Esophagus squamous epithelium (tissue), 5 donors: Measurements from ENCODE around the gene PDE9A. TPM values are rescaled to one million over a fixed set of nuclear protein-coding genes. Genes with fewer than 3 reads are reported as not detected.

ENCODE experiments used
- DNase-seq: peaks from one replicate; lab custom pipeline; 2025; lab: John Stamatoyannopoulos, UW
- H3K27ac ChIP-seq, 4 donors: fragments of 200-600 bp; sonication (generic); one replicate each; pipeline ENCODE4 v1.5.1; 2016 to 2019; ENCODE audit warnings: mild to moderate bottlenecking in 1 of 4
- H3K27me3 ChIP-seq, 4 donors: fragments of 200-600 bp; sonication (generic); 1 replicate in 3 of 4; 2 replicates in 1 of 4; pipeline versions ENCODE4 v1.5.1 to v1.6.0; 2017 to 2021; ENCODE audit warnings: antibody characterized with exemption in 1 of 4
- H3K36me3 ChIP-seq, 3 donors: fragments of 200-600 bp; sonication (generic); one replicate each; pipeline ENCODE4 v1.5.1; 2016 to 2019
- H3K4me1 ChIP-seq, 3 donors: fragments of 200-600 bp; sonication (generic); one replicate each; pipeline ENCODE4 v1.5.1; 2017 to 2019
- H3K4me3 ChIP-seq, 4 donors: fragments of 200-600 bp; sonication (generic); 1 replicate in 3 of 4; 2 replicates in 1 of 4; pipeline ENCODE4 v1.5.1; 2016 to 2019; ENCODE audit warnings: mild to moderate bottlenecking in 2 of 4, moderate library complexity in 1 of 4
- H3K9me3 ChIP-seq, 3 donors: fragments of 200-600 bp; sonication (generic); one replicate each; pipeline ENCODE4 v1.5.1; 2016 to 2019
- CTCF ChIP-seq, 6 experiments: fragments of 450-650 bp in 4 of 6; fragments of 200-600 bp in 2 of 6; sonication (generic) in 2 of 6; IDR thresholded peaks; one replicate each; pipeline ENCODE4 v1.5.1; 2016 to 2019; ENCODE audit warnings: antibody characterized with exemption in 6 of 6, mild to moderate bottlenecking in 4 of 6, moderate library complexity in 4 of 6
- POLR2A ChIP-seq, 4 donors: fragments of 450-650 bp; IDR thresholded peaks; one replicate each; pipeline ENCODE4 v1.6.1; 2017; ENCODE audit warnings: antibody characterized with exemption in 4 of 4, mild to moderate bottlenecking in 4 of 4, moderate library complexity in 3 of 4
- WGBS, 2 donors: methylation state at CpG; one replicate each; pipeline ENCODE4 v1.1.5; 2018; 5-methylcytosine and 5-hydroxymethylcytosine counted together
- intact Hi-C: fragments of 100-400 bp; cut with DNase I; formaldehyde crosslinking; loops from one replicate; pipeline ENCODE4 v1.15.0; 2022
- total RNA-seq, 4 donors: library from RNA; depleted of rRNA; stranded (reverse); fragments of >200 nt; gene quantifications; one replicate each; pipeline ENCODE4 v1.1.0, GENCODE V29; 2016
- donor health status: DM: yes; HTN: yes; CAD: no.

Gene PDE9A
- total RNA-seq, 4 donors from 2014 or later = 0.61 to 2.9 (median 1.8) TPM

- Histone ChIP-seq H3K4me3 (no peak overlapping the region), H3K9me3 (no peaks in the 10 kb centered on the region), H3K4me1 (peaks cover 0 to 26% (median 24%) of the 10 kb centered on the region in 3 donors), H3K27me3 (peaks cover 0 to 58% (median 0%) of the 10 kb centered on the region in 4 donors), H3K27ac (no peak overlapping the region), H3K36me3 (no peaks in the 10 kb centered on the region)
- no peak for DNase-seq
- TF ChIP-seq POLR2A (IDR thresholded peaks at IDR 0.05) = no peak
- no peak for TF ChIP-seq CTCF (IDR thresholded peaks at IDR 0.05)
- WGBS, 2 donors = 17 to 25% methylated on average over 2 to 4 of the region's 4 CpGs
- intact Hi-C loops = no loop called here
Observed at GRCh38 chr21:42640486-42640885, 12.9 kb upstream of the PDE9A start.

GRCh38 chr21:42641311-42642218 lies 11.9 kb upstream of the PDE9A start:
- 56 to 62% methylated on average over 14 to 17 of the region's 24 CpGs for WGBS, 2 donors
- intact Hi-C loops = no loop called here
- Histone ChIP-seq H3K27ac (no peak overlapping the region), H3K27me3 (peaks cover 0 to 58% (median 0%) of the 10 kb centered on the region in 4 donors), H3K9me3 (no peaks in the 10 kb centered on the region), H3K36me3 (no peaks in the 10 kb centered on the region), H3K4me3 (peak overlapping the region in 1 of 4 donors; percentile 24), H3K4me1 (peaks cover 0 to 19% (median 18%) of the 10 kb centered on the region in 3 donors)
- TF ChIP-seq CTCF (IDR thresholded peaks at IDR 0.05) = no peak
- TF ChIP-seq POLR2A (IDR thresholded peaks at IDR 0.05) = no peak
- DNase-seq = no peak

DNA sequence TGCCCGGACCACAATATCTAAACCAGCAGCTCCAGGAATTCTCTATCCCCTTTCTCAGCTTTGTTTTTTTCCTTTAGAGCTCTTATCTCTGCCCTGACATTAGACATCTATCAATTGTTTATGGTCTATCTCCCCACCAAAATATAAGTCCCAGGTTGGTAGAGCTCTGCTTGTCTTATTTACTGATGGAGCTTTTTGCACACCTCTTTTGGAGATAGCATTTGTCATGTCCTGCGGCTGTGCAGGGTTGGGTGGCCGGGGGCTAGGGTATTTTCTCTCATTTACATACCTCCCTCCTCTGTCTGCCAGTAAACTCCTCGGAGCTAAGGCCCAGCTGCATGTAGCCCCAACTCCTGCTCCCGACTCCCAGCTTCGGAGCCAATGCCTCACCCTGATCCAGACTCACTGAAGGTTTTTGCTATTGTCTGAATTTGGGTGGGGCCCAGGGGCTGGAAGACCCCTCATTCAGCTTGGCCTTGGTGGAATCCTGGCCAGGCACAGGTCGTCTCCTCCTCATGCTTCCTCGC lies 11.1 kb upstream of the PDE9A start:
- Histone ChIP-seq H3K27me3 (peaks cover 0 to 58% (median 0%) of the 10 kb centered on the region in 4 donors), H3K4me1 (peaks cover 0 to 14% (median 13%) of the 10 kb centered on the region in 3 donors), H3K4me3 (no peak overlapping the region), H3K27ac (no peak overlapping the region), H3K36me3 (no peaks in the 10 kb centered on the region), H3K9me3 (no peaks in the 10 kb centered on the region)
- no peak for DNase-seq
- TF ChIP-seq CTCF (IDR thresholded peaks at IDR 0.05) (no peak), POLR2A (IDR thresholded peaks at IDR 0.05) (no peak)
- intact Hi-C loops = no loop called here
- 65 to 87% methylated on average over 5 of the region's 8 CpGs for WGBS, 2 donors

GRCh38 chr21:42644223-42645208 lies 8.9 kb upstream of the PDE9A start:
- 70 to 76% methylated on average over 8 to 13 of the region's 21 CpGs for WGBS, 2 donors
- intact Hi-C loops = no loop called here

More at GRCh38 chr21:42644223-42645208, 8.9 kb upstream of the PDE9A start:
- DNase-seq = no peak
- TF ChIP-seq POLR2A (IDR thresholded peaks at IDR 0.05) (no peak), CTCF (IDR thresholded peaks at IDR 0.05) (no peak)
- H3K27me3 ChIP-seq = peaks cover 0 to 35% (median 0%) of the 10 kb centered on the region in 4 donors
- no peaks in the 10 kb centered on the region for H3K9me3 ChIP-seq
- H3K4me1 ChIP-seq = peaks cover 0 to 14% (median 13%) of the 10 kb centered on the region in 3 donors
- no peak overlapping the region for H3K4me3 ChIP-seq
- H3K27ac ChIP-seq = no peak overlapping the region
- H3K36me3 ChIP-seq = no peaks in the 10 kb centered on the region
